ENCODE measurements around the gene NOS1.

The NOS1 gene

DNA sequence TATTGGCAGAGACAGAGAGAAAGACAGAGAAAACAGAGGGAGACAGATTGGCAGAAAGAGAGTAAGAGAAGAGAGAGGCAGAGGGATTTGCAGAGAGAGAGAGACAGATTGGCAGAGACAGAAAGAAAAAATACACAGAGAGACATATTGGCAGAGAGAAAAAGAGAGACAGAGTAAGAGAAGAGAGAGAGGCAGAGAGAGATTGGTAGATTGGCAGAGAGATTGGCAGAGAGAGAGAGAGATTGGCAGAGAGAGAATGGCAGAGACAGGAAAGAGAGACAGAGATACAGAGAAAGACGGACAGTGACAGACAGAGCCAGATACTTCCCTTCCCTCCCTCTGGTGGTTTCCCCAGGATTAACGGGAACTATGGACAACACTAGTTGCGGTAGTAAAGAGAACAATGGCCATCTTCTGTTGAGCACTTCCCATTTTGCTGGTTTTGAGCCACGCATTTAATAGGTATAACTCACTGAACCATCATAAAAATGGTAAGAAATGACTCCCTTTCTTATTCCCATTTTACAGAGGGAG, 2.6 kb upstream of the NOS1 start:
- DNase-seq (ENCODE audit: low spot score): no peak

DNA sequence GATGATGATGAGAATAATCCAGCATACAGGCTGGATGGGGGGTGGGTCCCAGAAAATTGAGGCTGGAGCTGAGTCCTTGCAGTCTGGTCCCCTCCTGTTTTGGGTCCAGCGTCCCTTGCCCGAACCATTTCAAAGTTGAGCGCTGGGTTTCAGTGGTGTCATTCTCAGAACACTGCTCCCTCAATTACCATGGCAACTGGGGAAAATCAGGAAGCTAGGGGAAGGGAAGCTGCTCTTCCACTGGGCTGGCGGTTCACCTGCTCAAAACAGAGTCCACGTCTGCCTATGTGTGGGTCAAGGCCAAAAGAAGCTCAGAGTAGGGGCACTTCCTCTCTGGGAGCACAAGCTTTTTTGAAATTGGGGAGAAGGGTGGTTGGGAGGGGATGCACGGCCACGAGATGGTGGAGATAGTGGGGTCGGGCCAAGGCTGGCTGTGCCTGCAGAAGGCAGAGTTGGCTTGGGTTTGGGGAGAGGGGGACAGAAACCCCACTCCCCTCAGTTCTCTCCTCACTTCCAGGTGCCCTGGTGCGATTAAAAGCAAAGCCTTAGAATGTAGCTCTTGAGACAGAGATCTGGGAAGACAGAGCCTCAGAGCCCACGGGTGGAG, 1.7 kb upstream of the NOS1 start:
- no peak for DNase-seq (ENCODE audit: low spot score)

DNA sequence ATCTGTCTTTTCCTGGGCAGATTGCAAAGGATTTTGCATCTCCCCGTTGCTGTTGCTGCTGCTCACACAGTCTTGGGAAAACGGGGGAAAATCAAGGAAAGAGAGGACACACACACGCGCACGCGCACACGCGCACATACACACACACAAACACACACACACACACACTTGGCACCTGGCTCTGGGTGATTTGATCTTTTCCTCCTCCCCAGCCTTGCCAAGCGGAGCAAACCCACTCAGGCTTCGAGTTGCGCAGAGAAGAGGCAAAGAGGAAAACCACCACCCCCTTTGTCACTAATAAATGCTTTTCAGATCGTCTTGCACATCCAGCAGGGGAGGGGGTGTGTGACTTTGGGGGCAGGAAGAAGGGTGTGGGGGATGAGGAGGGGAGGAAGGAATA, 965 bp upstream of the NOS1 start:
- DNase-seq (ENCODE audit: low spot score): no peak

DNA sequence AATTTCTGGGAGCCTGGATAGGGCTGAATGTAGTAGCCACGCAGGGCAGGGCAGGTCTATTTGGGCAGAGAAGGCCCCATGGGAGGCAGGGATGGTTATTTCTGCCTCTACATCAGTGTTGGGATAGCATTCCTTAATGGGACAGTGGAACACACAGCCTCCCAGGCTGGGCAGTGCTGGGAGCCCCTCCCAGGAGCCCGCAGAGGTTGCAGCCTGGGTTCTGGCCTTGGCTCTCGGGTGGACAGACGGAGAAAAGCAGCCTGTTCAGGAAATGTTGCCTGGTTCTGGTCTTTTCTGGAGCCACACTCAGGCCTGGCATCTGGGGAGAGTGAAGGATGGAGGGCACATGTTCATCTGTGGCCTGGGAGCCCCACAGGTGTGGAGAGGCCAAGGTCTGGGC, 479 bp upstream of the NOS1 start:
- no peak for DNase-seq (ENCODE audit: low spot score)

DNA sequence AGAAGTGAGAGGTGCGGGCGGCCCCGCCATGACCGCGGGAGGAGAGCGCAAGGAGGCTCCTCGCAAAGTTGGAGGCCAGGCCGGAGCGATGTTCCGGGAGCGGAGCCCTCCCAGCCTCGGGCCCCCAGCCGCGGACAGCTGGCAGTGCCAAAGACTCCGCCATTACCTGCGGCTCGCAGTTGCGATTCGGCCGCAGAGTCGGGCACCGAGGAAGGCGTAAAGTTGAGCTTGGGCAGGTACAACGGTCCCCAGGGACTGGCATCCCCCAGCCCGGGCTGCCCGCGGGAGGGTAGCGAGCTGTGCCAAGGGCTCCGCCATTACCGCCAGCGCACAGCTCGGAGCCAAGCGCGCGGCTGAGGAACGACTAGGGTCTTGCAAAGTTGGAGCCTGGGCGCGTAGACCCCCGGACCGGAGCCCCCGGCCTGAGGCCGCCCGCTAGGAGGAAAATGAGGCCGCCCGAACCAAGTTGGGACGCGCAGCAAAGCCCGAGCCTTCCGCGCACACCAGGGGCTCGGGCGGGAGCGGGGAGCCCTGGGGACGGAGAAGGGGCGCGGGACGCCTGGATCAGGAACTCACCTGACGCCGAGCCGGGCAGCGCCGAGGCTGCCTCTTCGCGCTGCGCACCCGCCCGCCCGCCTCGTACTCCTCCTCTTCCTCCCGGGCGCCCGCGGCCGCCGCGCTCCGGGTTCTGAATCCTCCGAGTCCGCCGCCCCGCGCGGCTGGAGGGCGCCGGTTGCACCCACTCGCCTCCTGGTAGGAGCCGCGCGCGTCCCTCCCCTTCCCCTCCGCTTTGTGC, 677 bp downstream of the NOS1 start:
- no peak for DNase-seq (ENCODE audit: low spot score)

DNA sequence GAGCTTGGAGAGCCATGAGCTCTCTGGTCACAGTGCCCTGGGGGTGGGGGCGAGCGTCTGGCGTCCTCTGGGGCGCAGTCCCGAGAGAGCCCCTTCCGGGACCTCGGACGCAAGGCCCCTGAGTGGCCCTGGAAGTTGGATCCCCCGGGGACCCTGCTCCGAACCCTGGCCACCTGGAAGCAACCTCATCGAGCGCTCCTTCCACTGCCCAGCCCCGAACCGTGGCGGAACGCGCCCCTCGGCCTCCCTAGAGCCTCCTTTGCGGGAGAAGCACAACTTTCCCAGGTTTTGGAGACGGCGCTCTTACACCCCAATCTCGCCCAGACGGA, 1.2 kb downstream of the NOS1 start:
- DNase-seq (ENCODE audit: low spot score): no peak

DNA sequence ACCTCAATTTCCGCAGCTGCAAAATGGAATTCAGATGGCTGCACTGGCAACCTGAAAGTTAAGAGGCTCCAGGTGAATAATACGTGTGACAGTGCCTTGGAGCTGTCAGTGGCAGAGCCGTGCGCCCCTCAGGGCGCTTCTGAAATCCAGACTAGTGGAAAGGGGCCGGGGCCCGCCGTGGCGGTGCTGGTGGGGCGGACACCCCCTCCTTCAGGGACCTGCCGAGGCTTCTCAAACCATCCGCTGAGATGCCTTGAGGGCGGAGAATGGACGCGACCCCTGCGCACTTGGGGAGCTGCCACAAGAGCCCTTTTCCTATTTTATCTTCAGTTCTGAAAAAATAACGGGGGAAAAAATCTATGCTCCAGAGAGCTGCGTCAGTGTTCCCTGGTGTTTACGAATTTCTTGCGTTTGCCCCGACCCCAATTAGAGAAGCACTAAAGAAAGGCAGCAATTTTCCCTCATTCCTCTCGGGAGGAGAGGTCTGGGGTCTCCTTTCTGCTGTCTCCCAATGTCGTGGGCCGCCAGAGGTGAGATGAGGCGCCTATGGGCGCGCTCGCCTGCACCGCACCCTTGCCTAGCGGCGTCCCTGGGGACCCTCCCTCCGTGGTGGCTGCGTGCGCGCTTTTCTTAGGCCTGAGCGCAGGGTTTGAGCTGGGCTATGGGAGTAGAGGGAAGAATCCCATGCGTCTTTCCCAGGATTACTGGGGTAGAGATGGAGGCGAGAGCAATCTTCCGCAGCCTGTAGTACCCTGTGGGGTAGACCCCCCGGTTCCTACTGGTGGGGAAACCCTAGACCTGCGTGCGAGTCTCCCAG, 2.2 kb downstream of the NOS1 start:
- no peak for DNase-seq (ENCODE audit: low spot score)

DNA sequence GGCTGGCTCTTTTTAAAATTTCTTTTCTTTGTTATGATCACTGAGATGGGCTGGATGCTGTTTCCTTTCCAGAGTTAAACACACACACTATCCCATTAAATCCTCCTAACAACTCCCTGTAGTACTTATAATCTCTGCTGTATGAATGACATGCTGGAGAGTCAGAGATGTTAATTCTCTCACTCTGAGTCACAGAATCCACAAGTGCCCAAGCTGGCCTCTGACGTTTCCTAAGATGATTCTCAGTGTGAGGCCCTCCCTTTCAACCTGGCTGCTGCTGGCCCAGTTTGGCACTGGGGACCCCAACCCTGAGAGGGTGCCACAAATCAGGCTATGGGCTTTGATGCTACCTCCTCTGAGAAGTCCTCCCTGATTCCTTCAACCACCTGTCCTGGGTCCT, 5.4 kb downstream of the NOS1 start:
- DNase-seq (ENCODE audit: low spot score): no peak

DNA sequence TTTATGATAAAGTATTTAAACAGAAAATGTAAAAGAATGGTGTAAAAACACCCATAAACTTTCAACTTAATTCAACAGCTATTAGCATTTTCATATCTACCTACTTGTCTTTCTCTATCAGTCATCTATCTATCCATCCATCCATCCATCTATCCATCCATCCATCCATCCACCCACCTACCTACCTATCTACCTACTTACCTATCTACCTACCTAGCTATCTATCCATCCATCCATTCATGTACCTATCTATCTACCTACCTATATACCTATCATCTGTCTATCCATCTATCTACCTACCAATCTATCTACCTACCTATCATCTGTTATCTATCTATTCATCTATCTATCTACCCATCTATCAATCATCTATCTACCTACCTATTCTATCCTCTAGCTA, 8.5 kb downstream of the NOS1 start:
- DNase-seq (ENCODE audit: low spot score): no peak

DNA sequence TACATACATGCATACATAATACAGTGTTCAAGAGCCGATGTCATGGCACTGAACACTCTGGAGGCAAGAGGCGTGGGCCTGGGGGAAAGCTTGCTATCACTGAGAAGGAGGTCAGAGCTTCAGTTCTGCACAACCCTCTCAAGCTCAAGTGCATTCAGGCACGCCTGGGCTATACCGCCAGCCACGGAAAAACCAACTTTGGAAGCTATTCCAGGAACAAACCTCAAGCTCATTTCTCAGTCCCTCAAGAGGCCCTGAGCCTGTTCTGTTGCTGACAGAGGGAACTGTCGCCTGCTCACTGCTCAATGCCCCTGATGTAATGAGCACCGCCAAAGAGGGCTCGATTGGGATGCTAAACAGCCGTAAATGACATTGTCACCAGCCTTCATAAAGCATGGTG, 9.2 kb downstream of the NOS1 start:
- no peak for DNase-seq (ENCODE audit: low spot score)

DNA sequence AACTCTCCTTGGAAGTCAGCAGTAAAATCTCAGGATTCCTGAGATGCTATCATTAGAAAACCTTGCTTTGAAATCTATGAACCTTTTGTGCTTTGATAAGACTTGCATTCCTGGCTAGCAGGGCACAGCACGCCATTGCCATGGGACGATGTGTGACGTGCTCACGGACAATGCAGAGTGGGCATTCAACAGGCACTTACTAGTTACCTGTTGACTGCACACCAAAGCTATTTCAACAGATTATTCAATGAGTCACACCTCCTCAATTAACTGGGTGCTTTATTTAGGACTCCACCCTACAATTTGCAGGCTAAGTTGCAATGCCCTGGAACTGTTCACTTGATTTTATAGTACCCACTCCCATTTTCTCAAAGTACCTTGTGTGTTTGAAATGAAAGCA, 11.3 kb downstream of the NOS1 start:
- DNase-seq (ENCODE audit: low spot score): no peak

DNA sequence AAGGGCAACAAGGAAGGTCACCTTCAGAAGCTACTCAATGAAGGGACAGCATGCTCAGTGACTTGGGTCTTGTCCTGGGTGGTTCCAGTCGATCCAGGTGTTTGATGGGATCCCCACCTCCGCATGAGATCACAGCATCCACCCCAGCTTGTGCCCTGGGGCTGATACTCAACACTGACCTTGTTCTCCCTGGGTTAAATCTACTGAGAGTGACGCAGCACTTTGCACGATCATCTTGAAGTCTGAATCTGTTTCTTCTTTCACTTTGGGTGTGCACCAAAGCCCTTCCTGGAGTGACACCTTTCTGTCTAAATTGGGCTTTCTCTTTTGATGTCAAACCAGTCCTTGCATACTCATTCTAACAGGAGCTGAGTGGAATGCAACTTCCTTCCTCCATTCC, 13.8 kb downstream of the NOS1 start:
- no peak for DNase-seq (ENCODE audit: low spot score)

DNA sequence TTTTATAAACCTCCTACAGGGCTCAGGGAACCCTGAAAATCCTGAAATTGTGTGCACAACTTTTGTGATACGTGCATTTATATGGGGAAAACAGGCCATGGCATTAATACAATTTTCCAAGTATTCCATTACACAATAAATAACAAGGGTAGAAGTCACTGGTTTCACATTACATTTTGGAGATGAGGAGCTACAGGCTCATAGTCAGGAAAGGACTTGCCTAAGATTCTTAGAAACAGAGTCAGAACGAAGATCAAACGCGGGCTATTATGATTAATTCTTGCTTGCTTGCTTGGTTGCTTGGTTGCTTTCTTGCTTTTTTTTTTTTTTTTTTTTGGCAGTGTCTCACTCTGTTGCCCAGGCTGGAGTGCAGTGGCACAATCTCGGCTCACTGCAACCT, 16.7 kb downstream of the NOS1 start:
- no peak for DNase-seq (ENCODE audit: low spot score)

DNA sequence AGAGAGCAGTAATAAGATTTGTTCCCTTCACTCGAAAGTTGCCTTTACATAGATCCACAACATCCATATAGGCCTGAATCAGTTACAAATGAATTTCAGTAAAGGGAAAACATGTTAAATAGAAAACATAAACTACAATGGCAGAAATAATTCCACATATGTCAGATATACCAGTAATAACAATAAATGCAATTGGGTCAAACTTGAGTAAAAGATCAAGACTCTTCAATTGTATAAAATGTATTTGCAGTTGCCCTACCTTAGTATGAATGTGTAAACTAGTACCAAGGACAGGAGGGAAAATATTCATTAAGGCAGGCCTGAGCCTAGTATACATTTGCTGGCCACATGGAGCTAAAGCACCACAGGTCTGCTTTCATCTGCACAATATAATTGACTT, 17.6 kb downstream of the NOS1 start:
- no peak for DNase-seq (ENCODE audit: low spot score)

DNA sequence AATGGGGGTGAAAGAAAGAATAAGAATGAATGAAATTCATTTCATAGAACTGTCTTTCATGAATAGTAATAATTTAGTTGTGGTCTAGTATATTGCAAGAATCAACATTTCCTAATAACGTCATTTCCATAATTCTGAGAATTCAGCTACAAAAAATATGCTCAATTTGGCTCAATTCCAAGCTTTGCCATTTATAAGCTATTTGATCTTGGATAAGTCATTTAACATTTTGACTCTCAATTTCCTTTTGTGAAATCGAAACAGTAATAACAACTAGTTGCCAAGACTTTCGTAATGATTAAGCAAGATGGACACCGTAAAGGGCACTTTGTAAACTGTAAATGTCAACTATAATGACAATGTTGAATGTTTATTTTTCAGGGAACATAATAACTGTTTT, 18.1 kb downstream of the NOS1 start:
- no peak for DNase-seq (ENCODE audit: low spot score)

DNA sequence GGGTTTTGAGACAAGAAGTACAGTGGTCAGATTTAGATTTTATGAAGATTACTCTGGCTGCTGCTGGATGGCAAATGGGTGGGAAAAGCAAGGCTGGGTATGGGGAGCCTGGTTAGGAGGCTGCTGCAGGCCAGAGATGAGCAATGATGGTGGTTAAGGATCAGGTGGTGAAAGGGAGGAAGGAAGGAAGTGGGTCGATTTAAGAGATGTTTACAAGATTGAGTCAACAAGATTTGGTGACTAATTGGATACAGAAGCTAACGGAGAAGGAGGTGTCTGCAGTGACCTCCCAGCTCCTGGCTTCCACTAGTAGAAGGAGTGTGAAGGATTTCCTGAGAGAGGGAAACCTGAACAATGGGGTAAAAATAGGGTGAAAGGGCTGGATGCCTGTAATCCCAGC, 18.7 kb downstream of the NOS1 start:
- no peak for DNase-seq (ENCODE audit: low spot score)

DNA sequence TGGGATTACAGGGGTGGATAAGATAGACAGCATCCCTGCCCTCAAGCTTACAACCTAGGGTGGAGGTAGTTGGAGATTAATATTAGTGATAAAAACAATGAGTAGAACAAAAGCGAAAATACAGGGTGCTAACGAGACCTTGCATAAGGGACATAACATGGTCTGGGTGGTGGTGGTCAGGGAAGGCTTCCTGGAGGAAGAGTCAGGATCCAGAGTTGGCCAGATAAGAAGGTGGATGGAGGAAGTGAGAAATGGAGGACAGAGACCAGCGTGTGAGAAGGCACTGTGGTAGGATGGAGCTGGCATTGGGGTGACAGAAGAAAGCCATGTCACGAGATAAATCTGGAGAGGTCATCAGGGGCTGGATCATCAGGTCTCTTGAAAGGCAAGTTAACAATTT, 19.2 kb downstream of the NOS1 start:
- no peak for DNase-seq (ENCODE audit: low spot score)

DNA sequence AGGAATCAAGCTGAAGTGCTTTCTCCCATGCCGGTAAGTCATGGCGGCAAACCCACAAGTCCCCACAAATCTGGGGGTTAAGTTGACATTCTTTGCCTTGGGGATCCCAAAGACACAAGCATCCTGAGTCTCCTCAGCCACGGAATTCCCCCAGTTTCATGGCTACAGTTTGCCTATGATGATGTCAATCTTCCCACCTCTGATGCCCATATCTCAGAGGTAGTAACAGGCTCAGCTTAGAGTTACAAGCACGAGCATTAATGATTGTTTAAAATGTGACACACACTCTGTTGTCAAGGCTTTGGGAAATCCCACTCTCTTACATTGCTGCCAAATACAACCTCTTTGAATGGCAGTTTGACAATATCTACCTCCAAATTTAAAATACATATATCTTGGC, 22.3 kb downstream of the NOS1 start:
- DNase-seq (ENCODE audit: low spot score): no peak

DNA sequence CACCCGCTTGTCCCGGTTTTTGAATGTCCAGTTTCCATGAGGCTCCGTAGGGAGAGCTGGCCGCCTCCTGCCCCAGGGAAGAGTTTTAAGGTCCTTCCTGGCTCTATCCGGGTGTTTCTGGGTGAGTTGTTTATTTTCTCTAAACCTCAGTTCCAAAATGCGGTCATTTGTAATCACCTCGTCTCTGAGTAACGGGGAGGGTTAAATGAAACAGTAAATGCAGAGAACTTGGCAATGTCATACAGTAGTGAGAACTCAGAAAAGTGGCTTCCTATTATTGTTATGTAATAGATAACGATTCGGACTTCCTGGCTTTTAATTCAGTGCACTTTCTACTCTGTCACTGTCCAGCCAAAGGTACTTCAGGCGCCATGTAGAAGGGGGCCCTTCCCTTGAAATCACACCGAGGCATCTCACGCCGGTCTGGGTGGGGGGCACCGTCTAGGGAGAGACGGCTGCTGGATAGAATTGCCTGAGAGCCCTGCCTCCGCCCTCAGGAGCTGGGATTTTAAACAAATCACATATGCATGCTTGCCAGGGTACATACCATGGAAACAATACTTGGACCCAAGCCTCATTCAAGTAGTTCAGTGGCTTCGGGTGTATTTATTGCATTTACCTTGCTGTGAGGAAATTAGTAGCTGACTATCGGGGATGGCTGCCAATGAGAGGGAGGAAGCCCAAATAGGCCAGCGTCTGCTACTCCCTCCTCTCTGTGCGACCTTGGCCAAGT, 26.4 kb downstream of the NOS1 start:
- no peak for DNase-seq (ENCODE audit: low spot score)

DNA sequence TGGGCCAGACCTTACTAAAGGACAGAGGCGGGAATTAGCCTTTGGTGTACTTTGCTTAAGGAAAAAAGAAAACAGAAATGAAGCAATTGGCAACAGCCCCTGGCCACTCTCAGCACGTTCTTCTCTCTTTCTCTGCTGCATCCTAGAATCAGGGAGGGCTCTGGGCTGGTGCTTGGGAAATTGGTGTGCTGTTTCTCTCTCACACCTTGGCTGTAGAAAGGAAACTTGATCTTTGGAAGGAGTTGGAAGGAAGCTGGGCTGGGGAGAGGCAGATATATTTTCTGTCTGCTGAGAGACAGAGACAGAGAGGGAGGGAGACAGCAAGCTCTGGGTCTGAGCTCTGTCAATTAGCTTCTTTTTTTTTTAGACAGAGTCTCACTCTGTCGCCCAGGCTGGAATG, 27.4 kb downstream of the NOS1 start:
- DNase-seq (ENCODE audit: low spot score): no peak

DNA sequence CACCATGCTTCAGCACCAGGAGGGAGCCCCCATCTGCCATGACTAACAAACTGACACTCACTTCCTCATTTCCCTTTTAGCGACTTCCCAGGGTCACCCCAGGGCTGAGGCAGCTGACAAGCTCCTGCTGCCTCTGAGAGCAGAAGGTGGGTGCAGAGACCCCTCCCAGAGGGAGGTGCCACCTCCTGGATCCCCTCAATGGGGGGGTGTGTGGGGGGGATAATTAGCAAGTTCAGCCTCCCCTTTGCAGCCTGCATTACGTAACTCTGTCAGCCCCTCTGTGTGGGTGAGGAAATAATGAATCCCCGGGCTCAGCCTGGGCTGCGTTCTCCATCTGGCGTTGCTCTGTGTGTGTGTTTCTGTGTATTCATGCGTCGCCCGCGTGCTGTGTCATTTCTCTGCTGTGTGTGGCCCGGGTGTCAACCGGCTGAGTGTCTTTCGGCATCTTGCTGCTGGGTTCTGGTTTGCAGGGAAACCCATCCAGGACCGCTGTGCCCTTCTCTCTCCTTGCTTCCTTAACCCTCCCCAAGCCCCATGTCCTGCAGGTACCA, 28.0 kb downstream of the NOS1 start:
- no peak for DNase-seq (ENCODE audit: low spot score)

DNA sequence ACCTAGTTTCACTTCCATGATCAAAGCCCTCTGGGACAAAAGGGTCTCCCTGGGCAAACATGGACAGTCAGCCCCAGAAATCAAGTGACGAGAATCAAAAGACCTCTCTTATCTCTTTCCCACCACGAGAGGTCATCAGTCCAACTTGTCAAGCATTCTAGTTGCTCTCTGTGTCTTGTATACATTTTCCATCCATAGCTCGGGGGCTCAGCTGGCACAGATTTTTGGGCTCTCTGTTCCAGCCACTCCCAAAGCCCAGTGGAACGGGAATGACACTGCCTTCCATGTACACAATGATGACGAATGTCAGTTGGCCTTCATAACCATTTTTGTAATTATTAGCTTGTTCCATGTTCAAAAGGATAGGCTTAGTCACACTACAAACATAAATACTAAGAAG, 29.7 kb downstream of the NOS1 start:
- no peak for DNase-seq (ENCODE audit: low spot score)
